Effector CD8-positive, alpha-beta T cell (primary cell): ENCODE measurements around the gene ATP2B2.
"Not testable (repeated sequence)": the region's sequence is repeated elsewhere in the genome, so short reads cannot be mapped to it uniquely, and the experiment has no call there.

Experiments
- DNase-seq: peaks from one replicate; lab custom pipeline; 2025; lab: John Stamatoyannopoulos, UW
- total RNA-seq, 4 experiments: gene quantifications; one replicate each; lab custom pipeline; 2026; lab: John Stamatoyannopoulos, UW

ATP2B2 gene
- total RNA-seq, result 0 to 1.2 (median 0.32) reads per million in 4 experiments

- DNase-seq, result no peak
Measured at GRCh38 chr3:10505050-10505790, at the start of gene ATP2B2. TSS of gene ATP2B2 (minus strand) at chr3:10505586. CDS start at chr3:10449543, 56,043 bp downstream.

- no peak for DNase-seq
Measured at GRCh38 chr3:10554746-10555145, 49.4 kb upstream of the ATP2B2 start.

GRCh38 chr3:10554236-10554611, 48.8 kb upstream of the ATP2B2 start:
- DNase-seq, result no peak

GRCh38 chr3:10553591-10554235, 48.3 kb upstream of the ATP2B2 start:
- DNase-seq, result no peak

GRCh38 chr3:10552631-10552943, 47.2 kb upstream of the ATP2B2 start:
- DNase-seq, result no peak

GRCh38 chr3:10551821-10552630, 46.6 kb upstream of the ATP2B2 start:
- DNase-seq, result peak; percentile 5

- no peak for DNase-seq
Measured at GRCh38 chr3:10551139-10551538, 45.8 kb upstream of the ATP2B2 start.

- no peak for DNase-seq
Measured at GRCh38 chr3:10550705-10551104, 45.3 kb upstream of the ATP2B2 start.

GRCh38 chr3:10549617-10550230, 44.3 kb upstream of the ATP2B2 start:
- no peak for DNase-seq

GRCh38 chr3:10548992-10549391, 43.6 kb upstream of the ATP2B2 start:
- no peak for DNase-seq

GRCh38 chr3:10547841-10548783, 42.7 kb upstream of the ATP2B2 start:
- DNase-seq, result no peak

GRCh38 chr3:10547413-10547812, 42.0 kb upstream of the ATP2B2 start:
- no peak for DNase-seq

- DNase-seq, result no peak
Measured at GRCh38 chr3:10546820-10547263, 41.5 kb upstream of the ATP2B2 start.

- DNase-seq, result no peak
Measured at GRCh38 chr3:10546181-10546624, 40.8 kb upstream of the ATP2B2 start.

GRCh38 chr3:10542518-10542917, 37.1 kb upstream of the ATP2B2 start:
- no peak for DNase-seq

GRCh38 chr3:10540347-10540746, 35.0 kb upstream of the ATP2B2 start:
- DNase-seq, result not testable (repeated sequence)

GRCh38 chr3:10534066-10534465, 28.7 kb upstream of the ATP2B2 start:
- DNase-seq, result no peak

GRCh38 chr3:10533737-10534023, 28.3 kb upstream of the ATP2B2 start:
- DNase-seq, result no peak

GRCh38 chr3:10532939-10533736, 27.8 kb upstream of the ATP2B2 start:
- DNase-seq, result no peak

- no peak for DNase-seq
Measured at GRCh38 chr3:10531031-10531430, 25.6 kb upstream of the ATP2B2 start.
